ENCODE measurements around the gene FABP1. TPM values are rescaled to one million over a fixed set of nuclear protein-coding genes. Genes with fewer than 3 reads are reported as not detected.

FABP1 gene
- total and polyA plus RNA-seq, 8 donors: 3.8 to 347 (median 7.2) TPM; not detected in 3

- no peak overlapping the region for H3K4me3 ChIP-seq
- DNase-seq: no peak
- WGBS, 5 donors: 86 to 95% (median 94%) methylated on average over 6 of the region's 6 CpGs
- H3K9me3 ChIP-seq: no peaks in the 10 kb centered on the region
- TF ChIP-seq EP300 (IDR thresholded peaks at IDR 0.05) (no peak), POLR2AphosphoS5 (IDR thresholded peaks at IDR 0.05) (no peak), CTCF (IDR thresholded peaks at IDR 0.05) (no peak), POLR2A (IDR thresholded peaks at IDR 0.05) (no peak)
- H3K36me3 ChIP-seq: peaks cover 0 to 14% (median 10%) of the 10 kb centered on the region in 4 donors
- intact Hi-C loops (cut with DNase I; ENCODE audit: low total_unique reads): no loop called here
- H3K4me1 ChIP-seq: peaks cover 0 to 31% (median 16%) of the 10 kb centered on the region in 4 donors
- peak overlapping the region in 1 of 5 donors; percentile 8 for H3K27ac ChIP-seq
- no peaks in the 10 kb centered on the region for H3K27me3 ChIP-seq
These were observed 45.0 kb upstream of the FABP1 start for GRCh38 chr2:88172882-88173281.

- intact Hi-C loops (cut with DNase I; ENCODE audit: low total_unique reads): no loop called here
- peaks cover 0 to 14% (median 10%) of the 10 kb centered on the region in 4 donors for H3K36me3 ChIP-seq
- no peaks in the 10 kb centered on the region for H3K9me3 ChIP-seq
- H3K27me3 ChIP-seq: no peaks in the 10 kb centered on the region
- TF ChIP-seq CTCF (IDR thresholded peaks at IDR 0.05) (no peak), EP300 (IDR thresholded peaks at IDR 0.05) (no peak), POLR2A (IDR thresholded peaks at IDR 0.05) (no peak), POLR2AphosphoS5 (IDR thresholded peaks at IDR 0.05) (no peak)
- H3K4me3 ChIP-seq: no peak overlapping the region
- 89 to 100% (median 98%) methylated on average over 1 of the region's 1 CpG for WGBS, 5 donors
- peaks cover 0 to 24% (median 16%) of the 10 kb centered on the region in 4 donors for H3K4me1 ChIP-seq
- H3K27ac ChIP-seq: peak overlapping the region in 1 of 5 donors; percentile 93
- DNase-seq: no peak
These were observed 44.1 kb upstream of the FABP1 start for GRCh38 chr2:88171966-88172365.

- Histone ChIP-seq H3K27ac (peak overlapping the region; percentile 12 to 93 (median 86)), H3K4me3 (peak overlapping the region; percentile 47 to 76 (median 58)), H3K9me3 (no peaks in the 10 kb centered on the region), H3K27me3 (no peaks in the 10 kb centered on the region), H3K4me1 (peaks cover 0 to 29% (median 16%) of the 10 kb centered on the region in 4 donors), H3K36me3 (peaks cover 0 to 10% (median 7%) of the 10 kb centered on the region in 4 donors)
- TF ChIP-seq EP300 (IDR thresholded peaks at IDR 0.05) (no peak), POLR2A (IDR thresholded peaks at IDR 0.05) (no peak), CTCF (IDR thresholded peaks at IDR 0.05) (no peak), POLR2AphosphoS5 (IDR thresholded peaks at IDR 0.05) (no peak)
- 2 to 11% (median 6%) methylated on average over 26 to 37 of the region's 37 CpGs for WGBS, 5 donors
- intact Hi-C loops (cut with DNase I; ENCODE audit: low total_unique reads): no loop called here
- DNase-seq: no peak
These were observed 42.6 kb upstream of the FABP1 start for GRCh38 chr2:88170472-88170892.

GRCh38 chr2:88168386-88168785, 40.5 kb upstream of the FABP1 start:
- no peak for DNase-seq
- TF ChIP-seq POLR2AphosphoS5 (IDR thresholded peaks at IDR 0.05): no peak
- TF ChIP-seq EP300 (IDR thresholded peaks at IDR 0.05): no peak
- no peak for TF ChIP-seq CTCF (IDR thresholded peaks at IDR 0.05)
- Histone ChIP-seq H3K4me3 (no peak overlapping the region), H3K4me1 (peaks cover 0 to 39% (median 16%) of the 10 kb centered on the region in 4 donors), H3K36me3 (no peaks in the 10 kb centered on the region), H3K27ac (peak overlapping the region in 3 of 5 donors; percentile 86 to 93 (median 90)), H3K9me3 (no peaks in the 10 kb centered on the region), H3K27me3 (no peaks in the 10 kb centered on the region)
- WGBS, 5 donors: 75 to 87% (median 80%) methylated on average over 7 of the region's 7 CpGs
- intact Hi-C loops (cut with DNase I; ENCODE audit: low total_unique reads): no loop called here
